HepG2 (cell line): ENCODE results near the gene SLCO4A1. TPM values are rescaled to one million over a fixed set of nuclear protein-coding genes. Genes with fewer than 3 reads are reported as not detected.
A peak's percentile ranks its signal among the peaks of the same experiment; 100 is the strongest.

Experiments used
- BORCS8-MEF2B ChIP-seq: sonication (generic); formaldehyde crosslinking; IDR thresholded peaks from 2 replicates; pipeline ENCODE4 v1.8.0; 2022; ENCODE audit warnings: mild to moderate bottlenecking, missing genetic modification reagents
- ELF1 ChIP-seq: sonication (generic); formaldehyde crosslinking; IDR thresholded peaks from 2 replicates; pipeline ENCODE4 v1.4.0; 2020; ENCODE audit warnings: missing genetic modification reagents
- FOXA1 ChIP-seq, 2 experiments: fragments of 450-650 bp in 1 of 2; sonication (generic) in 1 of 2; formaldehyde crosslinking in 1 of 2; IDR thresholded peaks; 2 replicates each; pipeline versions ENCODE4 v1.4.0 to v1.6.1; 2016 to 2020; ENCODE audit warnings: missing genetic modification reagents in 1 of 2
- NR2F1 ChIP-seq, 2 experiments: fragments of 450-650 bp in 1 of 2; formaldehyde crosslinking in 1 of 2; IDR thresholded peaks; 2 replicates each; pipeline versions ENCODE4 v1.5.0 to v1.6.1; 2016 to 2020; ENCODE audit warnings: mild to moderate bottlenecking in 1 of 2, missing compliant biosample characterization in 1 of 2, missing genetic modification reagents in 1 of 2, moderate library complexity in 1 of 2
- SMC3 ChIP-seq: IDR thresholded peaks from 2 replicates; pipeline ENCODE4 v1.6.1; 2011; ENCODE audit warnings: low read length, improper control_type of control experiment
- ZC3H13 ChIP-seq: sonication (generic); formaldehyde crosslinking; IDR thresholded peaks from 2 replicates; pipeline ENCODE4 v1.8.1; 2023; ENCODE audit warnings: mild to moderate bottlenecking, missing genetic modification reagents, moderate library complexity
- ZNF10 ChIP-seq: sonication (generic); formaldehyde crosslinking; IDR thresholded peaks from 2 replicates; pipeline ENCODE4 v1.4.0; 2020; ENCODE audit warnings: mild to moderate bottlenecking, low read depth, missing genetic modification reagents, borderline replicate concordance
- polyA plus RNA-seq, 8 experiments: library from polyadenylated mRNA; depleted of rRNA in 3 of 8; stranded (reverse) in 7 of 8; unstranded in 1 of 8; fragments of >200 nt; fragmentation: Illumina TruSeq in 4 of 8; extraction: Trizol in 4 of 8; gene quantifications; 2 replicates each; pipeline versions ENCODE4 v1.2.1 to v1.2.3, GENCODE V29; 2011 to 2016; ENCODE audit warnings: low read depth in 4 of 8, missing spikeins in 1 of 8, mixed read lengths in 1 of 8; ENCODE audit not compliant: insufficient read depth in 1 of 8
- total RNA-seq, 5 experiments: library from RNA; depleted of rRNA; stranded (reverse); fragments of >200 nt; fragmentation: Illumina TruSeq; extraction: Trizol; gene quantifications; 2 replicates each; pipeline ENCODE4 v1.2.3, GENCODE V29; 2016; ENCODE audit warnings: low read depth in 1 of 5
- TF ChIP-seq, protein P1 (sequence below): sonication (generic); formaldehyde crosslinking; IDR thresholded peaks from 2 replicates; pipeline ENCODE4 v1.4.0; 2020; ENCODE audit warnings: missing genetic modification reagents, borderline replicate concordance
- TF ChIP-seq, protein P2 (sequence below): sonication (generic); formaldehyde crosslinking; IDR thresholded peaks from 2 replicates; pipeline ENCODE4 v1.5.1; 2020; ENCODE audit warnings: mild to moderate bottlenecking, missing genetic modification reagents, borderline replicate concordance
- TF ChIP-seq, protein P3 (sequence below): IDR thresholded peaks from 2 replicates; pipeline ENCODE4 v1.6.1; 2016; ENCODE audit warnings: missing genetic modification reagents, missing compliant biosample characterization
- TF ChIP-seq, protein P4 (sequence below): sonication (generic); formaldehyde crosslinking; IDR thresholded peaks from 2 replicates; pipeline ENCODE4 v1.4.0; 2020; ENCODE audit warnings: missing genetic modification reagents
- TF ChIP-seq, protein P5 (sequence below): sonication (generic); formaldehyde crosslinking; conservative IDR thresholded peaks from 2 replicates; pipeline ENCODE4 v1.4.0; 2020; ENCODE audit warnings: missing genetic modification reagents

The SLCO4A1 gene
- total and polyA plus RNA-seq, 2 of the 13 experiments (the other 11 are each of a cell fraction or from before 2014, with no cell fraction given) = 55.5 to 112 TPM

DNA sequence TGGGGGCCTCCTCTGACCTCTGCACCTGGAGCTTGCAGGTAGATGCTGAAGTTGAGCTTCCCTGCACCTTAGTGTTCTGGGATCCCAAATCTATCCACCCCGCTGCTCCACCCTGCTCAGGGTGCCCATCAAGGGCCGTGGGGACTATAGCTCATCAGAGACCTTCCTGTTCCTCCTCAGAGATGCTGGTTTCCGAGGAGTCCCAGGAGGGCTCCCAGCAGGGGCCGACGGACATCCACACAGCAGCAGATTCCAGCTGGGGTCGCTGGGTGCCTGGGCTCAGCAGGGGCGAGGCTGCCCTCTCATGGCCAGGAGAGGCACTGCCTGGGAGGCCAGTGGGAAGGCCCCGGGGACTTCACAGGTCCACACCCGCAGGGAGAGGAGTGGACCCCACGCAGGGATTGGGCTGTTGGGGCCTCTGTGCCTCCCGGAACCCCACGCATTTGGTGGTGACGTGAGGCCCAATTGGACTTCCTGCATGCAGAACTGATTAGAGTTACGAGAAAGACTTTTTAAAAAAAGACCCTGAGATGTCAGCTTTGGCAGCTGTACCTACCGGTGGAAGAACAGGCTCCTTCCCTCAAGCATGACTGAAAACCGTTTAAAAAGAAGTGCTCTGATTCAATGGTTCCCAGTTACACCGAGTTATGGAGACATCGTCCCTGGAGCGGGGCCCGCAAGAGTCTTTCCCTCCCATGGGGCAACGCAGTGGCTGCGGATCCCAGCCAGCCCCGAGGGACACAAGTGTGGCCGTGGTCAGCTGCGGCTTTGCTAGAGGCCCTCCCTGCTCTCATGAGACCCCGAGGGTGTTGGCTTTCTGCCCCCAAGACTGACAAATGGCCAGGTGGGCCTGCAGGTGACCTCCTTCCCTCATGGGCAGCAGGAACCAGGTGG is 25.3 kb upstream of the SLCO4A1 start (continued):
- TF ChIP-seq, protein P1, sequence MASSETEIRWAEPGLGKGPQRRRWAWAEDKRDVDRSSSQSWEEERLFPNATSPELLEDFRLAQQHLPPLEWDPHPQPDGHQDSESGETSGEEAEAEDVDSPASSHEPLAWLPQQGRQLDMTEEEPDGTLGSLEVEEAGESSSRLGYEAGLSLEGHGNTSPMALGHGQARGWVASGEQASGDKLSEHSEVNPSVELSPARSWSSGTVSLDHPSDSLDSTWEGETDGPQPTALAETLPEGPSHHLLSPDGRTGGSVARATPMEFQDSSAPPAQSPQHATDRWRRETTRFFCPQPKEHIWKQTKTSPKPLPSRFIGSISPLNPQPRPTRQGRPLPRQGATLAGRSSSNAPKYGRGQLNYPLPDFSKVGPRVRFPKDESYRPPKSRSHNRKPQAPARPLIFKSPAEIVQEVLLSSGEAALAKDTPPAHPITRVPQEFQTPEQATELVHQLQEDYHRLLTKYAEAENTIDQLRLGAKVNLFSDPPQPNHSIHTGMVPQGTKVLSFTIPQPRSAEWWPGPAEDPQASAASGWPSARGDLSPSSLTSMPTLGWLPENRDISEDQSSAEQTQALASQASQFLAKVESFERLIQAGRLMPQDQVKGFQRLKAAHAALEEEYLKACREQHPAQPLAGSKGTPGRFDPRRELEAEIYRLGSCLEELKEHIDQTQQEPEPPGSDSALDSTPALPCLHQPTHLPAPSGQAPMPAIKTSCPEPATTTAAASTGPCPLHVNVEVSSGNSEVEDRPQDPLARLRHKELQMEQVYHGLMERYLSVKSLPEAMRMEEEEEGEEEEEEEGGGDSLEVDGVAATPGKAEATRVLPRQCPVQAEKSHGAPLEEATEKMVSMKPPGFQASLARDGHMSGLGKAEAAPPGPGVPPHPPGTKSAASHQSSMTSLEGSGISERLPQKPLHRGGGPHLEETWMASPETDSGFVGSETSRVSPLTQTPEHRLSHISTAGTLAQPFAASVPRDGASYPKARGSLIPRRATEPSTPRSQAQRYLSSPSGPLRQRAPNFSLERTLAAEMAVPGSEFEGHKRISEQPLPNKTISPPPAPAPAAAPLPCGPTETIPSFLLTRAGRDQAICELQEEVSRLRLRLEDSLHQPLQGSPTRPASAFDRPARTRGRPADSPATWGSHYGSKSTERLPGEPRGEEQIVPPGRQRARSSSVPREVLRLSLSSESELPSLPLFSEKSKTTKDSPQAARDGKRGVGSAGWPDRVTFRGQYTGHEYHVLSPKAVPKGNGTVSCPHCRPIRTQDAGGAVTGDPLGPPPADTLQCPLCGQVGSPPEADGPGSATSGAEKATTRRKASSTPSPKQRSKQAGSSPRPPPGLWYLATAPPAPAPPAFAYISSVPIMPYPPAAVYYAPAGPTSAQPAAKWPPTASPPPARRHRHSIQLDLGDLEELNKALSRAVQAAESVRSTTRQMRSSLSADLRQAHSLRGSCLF (CRISPR knock-in tag) = no peak
- 0 out of 2 replicates have a peak, but pooled peaks have one; percentile 40 for TF ChIP-seq ZC3H13
- TF ChIP-seq, protein P2, sequence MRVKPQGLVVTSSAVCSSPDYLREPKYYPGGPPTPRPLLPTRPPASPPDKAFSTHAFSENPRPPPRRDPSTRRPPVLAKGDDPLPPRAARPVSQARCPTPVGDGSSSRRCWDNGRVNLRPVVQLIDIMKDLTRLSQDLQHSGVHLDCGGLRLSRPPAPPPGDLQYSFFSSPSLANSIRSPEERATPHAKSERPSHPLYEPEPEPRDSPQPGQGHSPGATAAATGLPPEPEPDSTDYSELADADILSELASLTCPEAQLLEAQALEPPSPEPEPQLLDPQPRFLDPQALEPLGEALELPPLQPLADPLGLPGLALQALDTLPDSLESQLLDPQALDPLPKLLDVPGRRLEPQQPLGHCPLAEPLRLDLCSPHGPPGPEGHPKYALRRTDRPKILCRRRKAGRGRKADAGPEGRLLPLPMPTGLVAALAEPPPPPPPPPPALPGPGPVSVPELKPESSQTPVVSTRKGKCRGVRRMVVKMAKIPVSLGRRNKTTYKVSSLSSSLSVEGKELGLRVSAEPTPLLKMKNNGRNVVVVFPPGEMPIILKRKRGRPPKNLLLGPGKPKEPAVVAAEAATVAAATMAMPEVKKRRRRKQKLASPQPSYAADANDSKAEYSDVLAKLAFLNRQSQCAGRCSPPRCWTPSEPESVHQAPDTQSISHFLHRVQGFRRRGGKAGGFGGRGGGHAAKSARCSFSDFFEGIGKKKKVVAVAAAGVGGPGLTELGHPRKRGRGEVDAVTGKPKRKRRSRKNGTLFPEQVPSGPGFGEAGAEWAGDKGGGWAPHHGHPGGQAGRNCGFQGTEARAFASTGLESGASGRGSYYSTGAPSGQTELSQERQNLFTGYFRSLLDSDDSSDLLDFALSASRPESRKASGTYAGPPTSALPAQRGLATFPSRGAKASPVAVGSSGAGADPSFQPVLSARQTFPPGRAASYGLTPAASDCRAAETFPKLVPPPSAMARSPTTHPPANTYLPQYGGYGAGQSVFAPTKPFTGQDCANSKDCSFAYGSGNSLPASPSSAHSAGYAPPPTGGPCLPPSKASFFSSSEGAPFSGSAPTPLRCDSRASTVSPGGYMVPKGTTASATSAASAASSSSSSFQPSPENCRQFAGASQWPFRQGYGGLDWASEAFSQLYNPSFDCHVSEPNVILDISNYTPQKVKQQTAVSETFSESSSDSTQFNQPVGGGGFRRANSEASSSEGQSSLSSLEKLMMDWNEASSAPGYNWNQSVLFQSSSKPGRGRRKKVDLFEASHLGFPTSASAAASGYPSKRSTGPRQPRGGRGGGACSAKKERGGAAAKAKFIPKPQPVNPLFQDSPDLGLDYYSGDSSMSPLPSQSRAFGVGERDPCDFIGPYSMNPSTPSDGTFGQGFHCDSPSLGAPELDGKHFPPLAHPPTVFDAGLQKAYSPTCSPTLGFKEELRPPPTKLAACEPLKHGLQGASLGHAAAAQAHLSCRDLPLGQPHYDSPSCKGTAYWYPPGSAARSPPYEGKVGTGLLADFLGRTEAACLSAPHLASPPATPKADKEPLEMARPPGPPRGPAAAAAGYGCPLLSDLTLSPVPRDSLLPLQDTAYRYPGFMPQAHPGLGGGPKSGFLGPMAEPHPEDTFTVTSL = peak; percentile 15; the same call in 1 of the 2 replicates
- no peak for TF ChIP-seq FOXA1 (IDR thresholded peaks at IDR 0.05)
- TF ChIP-seq FOXA1 (CRISPR knock-in tag; IDR thresholded peaks at IDR 0.05) = 0 out of 2 replicates have a peak, but pooled peaks have one; percentile 29
- peak in 1 of 2 experiments; percentile 32; a peak in 1 of 4 replicates for TF ChIP-seq NR2F1 (CRISPR knock-in tag; IDR thresholded peaks at IDR 0.05)
- TF ChIP-seq BORCS8-MEF2B (CRISPR knock-in tag) = peak; percentile 40; the same call in 1 of the 2 replicates
- peak; percentile 57; the same call in 1 of the 2 replicates for TF ChIP-seq ELF1 (CRISPR knock-in tag)
- TF ChIP-seq, protein P3, sequence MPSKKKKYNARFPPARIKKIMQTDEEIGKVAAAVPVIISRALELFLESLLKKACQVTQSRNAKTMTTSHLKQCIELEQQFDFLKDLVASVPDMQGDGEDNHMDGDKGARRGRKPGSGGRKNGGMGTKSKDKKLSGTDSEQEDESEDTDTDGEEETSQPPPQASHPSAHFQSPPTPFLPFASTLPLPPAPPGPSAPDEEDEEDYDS (CRISPR knock-in tag) = peak; percentile 60
- TF ChIP-seq, protein P4, sequence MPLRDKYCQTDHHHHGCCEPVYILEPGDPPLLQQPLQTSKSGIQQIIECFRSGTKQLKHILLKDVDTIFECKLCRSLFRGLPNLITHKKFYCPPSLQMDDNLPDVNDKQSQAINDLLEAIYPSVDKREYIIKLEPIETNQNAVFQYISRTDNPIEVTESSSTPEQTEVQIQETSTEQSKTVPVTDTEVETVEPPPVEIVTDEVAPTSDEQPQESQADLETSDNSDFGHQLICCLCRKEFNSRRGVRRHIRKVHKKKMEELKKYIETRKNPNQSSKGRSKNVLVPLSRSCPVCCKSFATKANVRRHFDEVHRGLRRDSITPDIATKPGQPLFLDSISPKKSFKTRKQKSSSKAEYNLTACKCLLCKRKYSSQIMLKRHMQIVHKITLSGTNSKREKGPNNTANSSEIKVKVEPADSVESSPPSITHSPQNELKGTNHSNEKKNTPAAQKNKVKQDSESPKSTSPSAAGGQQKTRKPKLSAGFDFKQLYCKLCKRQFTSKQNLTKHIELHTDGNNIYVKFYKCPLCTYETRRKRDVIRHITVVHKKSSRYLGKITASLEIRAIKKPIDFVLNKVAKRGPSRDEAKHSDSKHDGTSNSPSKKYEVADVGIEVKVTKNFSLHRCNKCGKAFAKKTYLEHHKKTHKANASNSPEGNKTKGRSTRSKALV (CRISPR knock-in tag) = peak; percentile 80; the same call in 1 of the 2 replicates
- TF ChIP-seq SMC3 = peak; percentile 77; the same call in 1 of the 2 replicates
- no peak for TF ChIP-seq ZNF10 (CRISPR knock-in tag)
- TF ChIP-seq, protein P5, sequence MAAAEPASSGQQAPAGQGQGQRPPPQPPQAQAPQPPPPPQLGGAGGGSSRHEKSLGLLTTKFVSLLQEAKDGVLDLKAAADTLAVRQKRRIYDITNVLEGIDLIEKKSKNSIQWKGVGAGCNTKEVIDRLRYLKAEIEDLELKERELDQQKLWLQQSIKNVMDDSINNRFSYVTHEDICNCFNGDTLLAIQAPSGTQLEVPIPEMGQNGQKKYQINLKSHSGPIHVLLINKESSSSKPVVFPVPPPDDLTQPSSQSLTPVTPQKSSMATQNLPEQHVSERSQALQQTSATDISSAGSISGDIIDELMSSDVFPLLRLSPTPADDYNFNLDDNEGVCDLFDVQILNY = no peak
